Stomach (tissue), 8 donors: ENCODE results near the gene ACAD10. TPM values are rescaled to one million over a fixed set of nuclear protein-coding genes. Genes with fewer than 3 reads are reported as not detected.

Experiments
- polyA plus RNA-seq, 3 donors: library from polyadenylated mRNA; stranded (reverse); fragments of 200-250 nt; gene quantifications; one replicate each; pipeline ENCODE4 v1.2.3, GENCODE V29; 2013
- small RNA-seq, 4 donors: library from RNA; depleted of rRNA; stranded (forward); fragments of <200 nt; gene quantifications; one replicate each; pipeline ENCODE3, GENCODE V24; 2016
- total RNA-seq, 5 donors: library from RNA; depleted of rRNA; stranded (reverse); fragments of >200 nt; gene quantifications; one replicate each; pipeline versions ENCODE4 v1.1.0 to v1.2.3, GENCODE V29; 2014 to 2016
- donor health status: healthy with polysubstance abuse.
- donor health status: Bipolar disorder and iron deficiency.
- donor health status: healthy.

Gene ACAD10
- total and polyA plus RNA-seq, 8 donors: 9.4 to 128 (median 22.4) TPM

Small RNA genes lying within 50 kb of the gene (small RNA-seq; reads per million reads assigned to genes)
- 1.4 to 2.8 (median 2.2) reads per million in 4 donors for gene MIR6761

Other genes with a start within 250 kb of the ACAD10 start
- gene ATXN2, start 86.7 kb upstream of the ACAD10 start, total RNA-seq: 100 to 1,000 TPM in 2 of 5 donors, 10 to 100 TPM in 3; 55.9 to 131 (median 71.7) TPM
- gene ATXN2, start 86.7 kb upstream of the ACAD10 start, polyA plus RNA-seq: 10 to 100 TPM; 11.1 to 17.4 (median 16.1) TPM
- 10 to 100 TPM; 15.2 to 43.2 (median 19.3) TPM for gene BRAP, start 97 bp upstream of the ACAD10 start, total RNA-seq
- gene BRAP, start 97 bp upstream of the ACAD10 start, polyA plus RNA-seq: 1 to 10 TPM; 5.6 to 7.9 (median 7.4) TPM
- gene ALDH2, start 80.9 kb downstream of the ACAD10 start, total RNA-seq: 100 to 1,000 TPM in 3 of 5 donors, 10 to 100 TPM in 2; 50.3 to 196 (median 116) TPM
- 100 to 1,000 TPM; 129 to 296 (median 134) TPM for gene ALDH2, start 80.9 kb downstream of the ACAD10 start, polyA plus RNA-seq
- gene MAPKAPK5, start 156.2 kb downstream of the ACAD10 start, total RNA-seq: 100 to 1,000 TPM in 1 of 5 donors, 10 to 100 TPM in 4; 49.2 to 124 (median 53.0) TPM
- gene MAPKAPK5, start 156.2 kb downstream of the ACAD10 start, polyA plus RNA-seq: 10 to 100 TPM; 15.1 to 21.7 (median 21.5) TPM